ENCODE measurements around the gene ARHGAP32. TPM values are rescaled to one million over a fixed set of nuclear protein-coding genes. Genes with fewer than 3 reads are reported as not detected.

The ARHGAP32 gene
- total RNA-seq, 1 experiment from 2014 or later: 54.0 TPM

- no peak for DNase-seq
- CTCF ChIA-PET: no interaction called here
- Mint-ChIP-seq H3K27me3 (ENCODE audit: insufficient read depth, unreplicated experiment) (peaks cover 7% of the 10 kb centered on the region), H3K9me3 (ENCODE audit: unreplicated experiment) (no peaks in the 10 kb centered on the region), H3K4me3 (ENCODE audit: unreplicated experiment) (no peak overlapping the region), H3K4me1 (ENCODE audit: low read depth, unreplicated experiment) (no peaks in the 10 kb centered on the region), H3K36me3 (ENCODE audit: insufficient read depth, unreplicated experiment) (no peaks in the 10 kb centered on the region), H3K27ac (ENCODE audit: unreplicated experiment) (no peak overlapping the region)
- intact Hi-C loops (cut with micrococcal nuclease; ENCODE audit: unreplicated experiment): no loop called here
- H3K27me3 ChIP-seq (replicated peaks; ENCODE audit: control insufficient read depth, insufficient read depth, low read length): peaks cover 5% of the 10 kb centered on the region
- POLR2A ChIA-PET: no interaction called here
- H3K4me1 ChIP-seq: no peaks in the 10 kb centered on the region
- no peak for TF ChIP-seq CTCF (IDR thresholded peaks at IDR 0.05; ENCODE audit: insufficient read depth in 1 of 2, low read depth in 1 of 2, low read length in 1 of 2, severe bottlenecking in 1 of 2, unreplicated experiment in 1 of 2)
- H3K4me3 ChIP-seq (ENCODE audit: low read depth, low read length): no peak overlapping the region
- no peaks in the 10 kb centered on the region for H3K9me3 ChIP-seq
- no TSS peak for BruUV-seq (replicated peaks)
- H3K36me3 ChIP-seq (ENCODE audit: control insufficient read depth, insufficient read depth, low read length): no peaks in the 10 kb centered on the region
Measured at GRCh38 chr11:128936606-128937251, 255.4 kb downstream of the ARHGAP32 start.

- H3K36me3 Mint-ChIP-seq (ENCODE audit: insufficient read depth, unreplicated experiment): no peaks in the 10 kb centered on the region
- TF ChIP-seq CTCF (IDR thresholded peaks at IDR 0.05; ENCODE audit: insufficient read depth in 1 of 2, low read depth in 1 of 2, low read length in 1 of 2, severe bottlenecking in 1 of 2, unreplicated experiment in 1 of 2): no peak
- intact Hi-C loops (cut with micrococcal nuclease; ENCODE audit: unreplicated experiment): no loop called here
- Histone ChIP-seq H3K9me3 (no peaks in the 10 kb centered on the region), H3K4me3 (ENCODE audit: low read depth, low read length) (no peak overlapping the region), H3K4me1 (no peaks in the 10 kb centered on the region), H3K27me3 (replicated peaks; ENCODE audit: control insufficient read depth, insufficient read depth, low read length) (peaks cover 2% of the 10 kb centered on the region; the same call in 1 of the 2 replicates), H3K36me3 (ENCODE audit: control insufficient read depth, insufficient read depth, low read length) (no peaks in the 10 kb centered on the region)
- ChIA-PET CTCF (interaction anchor here (1.1 to 2.1 kb wide), 2 partner anchors 21 to 49 kb away, joined by 5 read pairs; no protein-coding TSS in a partner anchor), POLR2A (no interaction called here)
- no TSS peak for BruUV-seq (replicated peaks)
- no peak overlapping the region for H3K27ac Mint-ChIP-seq (ENCODE audit: unreplicated experiment)
- DNase-seq: no peak
- H3K4me3 Mint-ChIP-seq (ENCODE audit: unreplicated experiment): no peak overlapping the region
- peaks cover 2% of the 10 kb centered on the region for H3K27me3 Mint-ChIP-seq (ENCODE audit: insufficient read depth, unreplicated experiment)
- no peaks in the 10 kb centered on the region for H3K9me3 Mint-ChIP-seq (ENCODE audit: unreplicated experiment)
- no peaks in the 10 kb centered on the region for H3K4me1 Mint-ChIP-seq (ENCODE audit: low read depth, unreplicated experiment)
Measured at GRCh38 chr11:128934926-128935325, 257.2 kb downstream of the ARHGAP32 start.

- H3K36me3 Mint-ChIP-seq (ENCODE audit: insufficient read depth, unreplicated experiment): no peaks in the 10 kb centered on the region
- H3K4me1 ChIP-seq: no peaks in the 10 kb centered on the region
- no peak for TF ChIP-seq CTCF (IDR thresholded peaks at IDR 0.05; ENCODE audit: insufficient read depth in 1 of 2, low read depth in 1 of 2, low read length in 1 of 2, severe bottlenecking in 1 of 2, unreplicated experiment in 1 of 2)
- CTCF ChIA-PET: interaction anchor here (2.1 kb wide), 1 partner anchor 22 kb away, joined by 5 read pairs; no protein-coding TSS in a partner anchor
- no peak overlapping the region for H3K27ac Mint-ChIP-seq (ENCODE audit: unreplicated experiment)
- intact Hi-C loops (cut with micrococcal nuclease; ENCODE audit: unreplicated experiment): no loop called here
- no TSS peak for BruUV-seq (replicated peaks)
- POLR2A ChIA-PET: no interaction called here
- DNase-seq: no peak
- H3K4me3 ChIP-seq (ENCODE audit: low read depth, low read length): no peak overlapping the region
- peaks cover 5% of the 10 kb centered on the region for H3K27me3 Mint-ChIP-seq (ENCODE audit: insufficient read depth, unreplicated experiment)
- H3K4me3 Mint-ChIP-seq (ENCODE audit: unreplicated experiment): no peak overlapping the region
- 0 out of 2 replicates have a peak, but pooled peaks cover under 1% of the 10 kb centered on the region for H3K27me3 ChIP-seq (replicated peaks; ENCODE audit: control insufficient read depth, insufficient read depth, low read length)
- no peaks in the 10 kb centered on the region for H3K36me3 ChIP-seq (ENCODE audit: control insufficient read depth, insufficient read depth, low read length)
- H3K9me3 ChIP-seq: no peaks in the 10 kb centered on the region
- H3K9me3 Mint-ChIP-seq (ENCODE audit: unreplicated experiment): no peaks in the 10 kb centered on the region
- no peaks in the 10 kb centered on the region for H3K4me1 Mint-ChIP-seq (ENCODE audit: low read depth, unreplicated experiment)
Measured at GRCh38 chr11:128934351-128934750, 257.8 kb downstream of the ARHGAP32 start.
